Esophagus muscularis mucosa (tissue), 3 donors: ENCODE measurements around the gene VSIG10L.

Source experiments
- POLR2A ChIP-seq: fragments of 450-650 bp; IDR thresholded peaks from one replicate; pipeline ENCODE4 v1.6.1; 2017; ENCODE audit warnings: antibody characterized with exemption, moderate library complexity, mild to moderate bottlenecking, low read depth
- TF ChIP-seq, protein P1 (sequence below), 3 experiments: fragments of 200-600 bp in 2 of 3; fragments of 450-650 bp in 1 of 3; sonication (generic) in 2 of 3; IDR thresholded peaks; one replicate each; pipeline ENCODE4 v1.5.1; 2017 to 2019; ENCODE audit warnings: antibody characterized with exemption in 3 of 3, mild to moderate bottlenecking in 2 of 3, moderate library complexity in 1 of 3

DNA sequence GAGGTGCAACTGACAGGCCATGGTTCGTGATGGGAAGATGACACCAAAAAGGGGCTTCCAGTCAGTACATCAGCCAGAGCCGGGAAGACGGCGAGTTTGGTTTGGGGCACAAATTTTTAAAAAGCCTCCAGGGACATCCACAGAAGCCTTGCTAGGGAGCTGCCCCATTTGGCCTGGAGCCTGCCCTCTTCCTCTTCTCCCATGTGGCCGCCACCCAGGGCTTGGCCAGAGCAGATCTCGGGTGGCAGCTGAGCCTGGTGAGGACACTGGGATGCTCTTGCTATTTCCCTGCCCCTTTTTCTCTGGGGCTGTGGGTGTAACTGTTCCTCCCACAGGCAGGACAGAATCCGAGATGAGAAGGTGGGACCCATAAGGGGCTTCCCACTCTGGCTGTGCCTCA lies 16.0 kb upstream of the VSIG10L start:
- TF ChIP-seq, protein P1, sequence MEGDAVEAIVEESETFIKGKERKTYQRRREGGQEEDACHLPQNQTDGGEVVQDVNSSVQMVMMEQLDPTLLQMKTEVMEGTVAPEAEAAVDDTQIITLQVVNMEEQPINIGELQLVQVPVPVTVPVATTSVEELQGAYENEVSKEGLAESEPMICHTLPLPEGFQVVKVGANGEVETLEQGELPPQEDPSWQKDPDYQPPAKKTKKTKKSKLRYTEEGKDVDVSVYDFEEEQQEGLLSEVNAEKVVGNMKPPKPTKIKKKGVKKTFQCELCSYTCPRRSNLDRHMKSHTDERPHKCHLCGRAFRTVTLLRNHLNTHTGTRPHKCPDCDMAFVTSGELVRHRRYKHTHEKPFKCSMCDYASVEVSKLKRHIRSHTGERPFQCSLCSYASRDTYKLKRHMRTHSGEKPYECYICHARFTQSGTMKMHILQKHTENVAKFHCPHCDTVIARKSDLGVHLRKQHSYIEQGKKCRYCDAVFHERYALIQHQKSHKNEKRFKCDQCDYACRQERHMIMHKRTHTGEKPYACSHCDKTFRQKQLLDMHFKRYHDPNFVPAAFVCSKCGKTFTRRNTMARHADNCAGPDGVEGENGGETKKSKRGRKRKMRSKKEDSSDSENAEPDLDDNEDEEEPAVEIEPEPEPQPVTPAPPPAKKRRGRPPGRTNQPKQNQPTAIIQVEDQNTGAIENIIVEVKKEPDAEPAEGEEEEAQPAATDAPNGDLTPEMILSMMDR (IDR thresholded peaks at IDR 0.05) = no peak
- no peak for TF ChIP-seq POLR2A
